Activated naive CD8-positive, alpha-beta T cell treated with anti-CD3 and anti-CD28 coated beads, Interleukin-2, amount 50 U/mL, for 24 hours (primary cell): Measurements from ENCODE around the gene PPP1R12A.

ENCODE experiments used
- ATAC-seq: fragments of 150-1000 bp; cut with Tn5 transposase; one replicate; pipeline ENCODE4 v1.10.0; 2021
- DNase-seq: peaks from one replicate; pipeline ENCODE4 v3.0.0; 2021
- H3K27ac Mint-ChIP-seq: one replicate; pipeline ENCODE4 v1.8.0; 2021; ENCODE audit warnings: mild to moderate bottlenecking, mixed read lengths
- H3K27me3 Mint-ChIP-seq: one replicate; pipeline ENCODE4 v1.8.0; 2021; ENCODE audit warnings: mixed read lengths
- H3K36me3 Mint-ChIP-seq: one replicate; pipeline ENCODE4 v1.8.0; 2021; ENCODE audit warnings: low read depth, mixed read lengths
- H3K4me1 Mint-ChIP-seq: one replicate; pipeline ENCODE4 v1.8.0; 2021; ENCODE audit warnings: mixed read lengths
- H3K4me3 Mint-ChIP-seq: one replicate; pipeline ENCODE4 v1.8.0; 2021; ENCODE audit warnings: mild to moderate bottlenecking, moderate library complexity, mixed read lengths
- H3K9me3 Mint-ChIP-seq: one replicate; pipeline ENCODE4 v1.8.0; 2021; ENCODE audit warnings: mixed read lengths

Gene PPP1R12A

GRCh38 chr12:79850610-79851299 lies 84.1 kb downstream of the PPP1R12A start:
- peaks cover 27% of the 10 kb centered on the region for H3K36me3 Mint-ChIP-seq

GRCh38 chr12:79848339-79848738 lies 86.6 kb downstream of the PPP1R12A start:
- Mint-ChIP-seq H3K27ac (peak overlapping the region; percentile 65), H3K4me3 (no peak overlapping the region), H3K27me3 (no peaks in the 10 kb centered on the region), H3K4me1 (peaks cover 25% of the 10 kb centered on the region), H3K36me3 (peaks cover 32% of the 10 kb centered on the region), H3K9me3 (peaks cover 17% of the 10 kb centered on the region)
- DNase-seq, result no peak
- ATAC-seq, result no peak

More at GRCh38 chr12:79850610-79851299, 84.1 kb downstream of the PPP1R12A start:
- DNase-seq (no peak), ATAC-seq (no peak)
- peak overlapping the region; percentile 32 for H3K27ac Mint-ChIP-seq
- H3K4me3 Mint-ChIP-seq, result no peak overlapping the region
- H3K9me3 Mint-ChIP-seq, result peaks cover 24% of the 10 kb centered on the region
- H3K27me3 Mint-ChIP-seq, result no peaks in the 10 kb centered on the region
- H3K4me1 Mint-ChIP-seq, result peaks cover 18% of the 10 kb centered on the region

GRCh38 chr12:79847417-79847816 lies 87.5 kb downstream of the PPP1R12A start:
- Mint-ChIP-seq H3K36me3 (peaks cover 30% of the 10 kb centered on the region), H3K27ac (no peak overlapping the region), H3K4me1 (peaks cover 31% of the 10 kb centered on the region), H3K4me3 (no peak overlapping the region), H3K9me3 (peaks cover 15% of the 10 kb centered on the region), H3K27me3 (no peaks in the 10 kb centered on the region)
- ATAC-seq, result no peak
- no peak for DNase-seq

- no peak overlapping the region for H3K4me3 Mint-ChIP-seq
- H3K9me3 Mint-ChIP-seq, result peaks cover 17% of the 10 kb centered on the region
- DNase-seq, result no peak
- H3K36me3 Mint-ChIP-seq, result peaks cover 45% of the 10 kb centered on the region
- H3K4me1 Mint-ChIP-seq, result peaks cover 30% of the 10 kb centered on the region
- no peak for ATAC-seq
- no peak overlapping the region for H3K27ac Mint-ChIP-seq
- H3K27me3 Mint-ChIP-seq, result no peaks in the 10 kb centered on the region
Measured at GRCh38 chr12:79844693-79845092, 90.2 kb downstream of the PPP1R12A start.

GRCh38 chr12:79843978-79844377 lies 90.9 kb downstream of the PPP1R12A start:
- Mint-ChIP-seq H3K9me3 (peaks cover 24% of the 10 kb centered on the region), H3K27ac (no peak overlapping the region), H3K4me1 (peaks cover 25% of the 10 kb centered on the region), H3K36me3 (peaks cover 52% of the 10 kb centered on the region), H3K27me3 (no peaks in the 10 kb centered on the region), H3K4me3 (no peak overlapping the region)
- no peak for DNase-seq
- ATAC-seq, result no peak

GRCh38 chr12:79842630-79843029 lies 92.3 kb downstream of the PPP1R12A start:
- no peaks in the 10 kb centered on the region for H3K27me3 Mint-ChIP-seq
- H3K9me3 Mint-ChIP-seq, result peaks cover 29% of the 10 kb centered on the region
- H3K4me1 Mint-ChIP-seq, result peaks cover 24% of the 10 kb centered on the region
- peaks cover 64% of the 10 kb centered on the region for H3K36me3 Mint-ChIP-seq
- H3K4me3 Mint-ChIP-seq, result no peak overlapping the region
- DNase-seq (no peak), ATAC-seq (no peak)
- H3K27ac Mint-ChIP-seq, result no peak overlapping the region

GRCh38 chr12:79841878-79842265 lies 93.0 kb downstream of the PPP1R12A start:
- H3K36me3 Mint-ChIP-seq, result peaks cover 67% of the 10 kb centered on the region
- H3K4me1 Mint-ChIP-seq, result peaks cover 24% of the 10 kb centered on the region
- H3K4me3 Mint-ChIP-seq, result no peak overlapping the region
- ATAC-seq (no peak), DNase-seq (no peak)
- H3K27ac Mint-ChIP-seq, result no peak overlapping the region
- no peaks in the 10 kb centered on the region for H3K27me3 Mint-ChIP-seq
- H3K9me3 Mint-ChIP-seq, result peaks cover 29% of the 10 kb centered on the region

GRCh38 chr12:79841248-79841877 lies 93.5 kb downstream of the PPP1R12A start:
- ATAC-seq, result no peak
- H3K36me3 Mint-ChIP-seq, result peaks cover 67% of the 10 kb centered on the region
- peaks cover 29% of the 10 kb centered on the region for H3K9me3 Mint-ChIP-seq
- H3K27me3 Mint-ChIP-seq, result no peaks in the 10 kb centered on the region
- peaks cover 24% of the 10 kb centered on the region for H3K4me1 Mint-ChIP-seq
- H3K4me3 Mint-ChIP-seq, result no peak overlapping the region
- no peak for DNase-seq
- H3K27ac Mint-ChIP-seq, result no peak overlapping the region

GRCh38 chr12:79838359-79838758 lies 96.5 kb downstream of the PPP1R12A start:
- H3K4me1 Mint-ChIP-seq, result peaks cover 27% of the 10 kb centered on the region
- DNase-seq, result no peak
- no peak for ATAC-seq
- no peaks in the 10 kb centered on the region for H3K27me3 Mint-ChIP-seq
- no peak overlapping the region for H3K27ac Mint-ChIP-seq
- peaks cover 29% of the 10 kb centered on the region for H3K9me3 Mint-ChIP-seq
- H3K4me3 Mint-ChIP-seq, result no peak overlapping the region
- peaks cover 61% of the 10 kb centered on the region for H3K36me3 Mint-ChIP-seq

- Mint-ChIP-seq H3K9me3 (peaks cover 29% of the 10 kb centered on the region), H3K27ac (no peak overlapping the region), H3K36me3 (peaks cover 62% of the 10 kb centered on the region), H3K27me3 (no peaks in the 10 kb centered on the region), H3K4me1 (peaks cover 30% of the 10 kb centered on the region), H3K4me3 (no peak overlapping the region)
- no peak for ATAC-seq
- no peak for DNase-seq
Measured at GRCh38 chr12:79837575-79837974, 97.3 kb downstream of the PPP1R12A start.

- Mint-ChIP-seq H3K27me3 (no peaks in the 10 kb centered on the region), H3K27ac (no peak overlapping the region), H3K36me3 (peaks cover 60% of the 10 kb centered on the region), H3K4me3 (no peak overlapping the region), H3K4me1 (peaks cover 44% of the 10 kb centered on the region), H3K9me3 (peaks cover 17% of the 10 kb centered on the region)
- DNase-seq (no peak), ATAC-seq (no peak)
Measured at GRCh38 chr12:79835377-79835843, 99.5 kb downstream of the PPP1R12A start.

- Mint-ChIP-seq H3K27ac (no peak overlapping the region), H3K4me3 (no peak overlapping the region), H3K36me3 (peaks cover 56% of the 10 kb centered on the region), H3K27me3 (no peaks in the 10 kb centered on the region), H3K9me3 (peaks cover 13% of the 10 kb centered on the region), H3K4me1 (peaks cover 44% of the 10 kb centered on the region)
- ATAC-seq (no peak), DNase-seq (no peak)
Measured at GRCh38 chr12:79834712-79835376, 100.1 kb downstream of the PPP1R12A start.

- no peak overlapping the region for H3K4me3 Mint-ChIP-seq
- H3K27ac Mint-ChIP-seq, result no peak overlapping the region
- no peak for DNase-seq
- H3K36me3 Mint-ChIP-seq, result peaks cover 51% of the 10 kb centered on the region
- no peaks in the 10 kb centered on the region for H3K27me3 Mint-ChIP-seq
- ATAC-seq, result no peak
- H3K9me3 Mint-ChIP-seq, result no peaks in the 10 kb centered on the region
- peaks cover 44% of the 10 kb centered on the region for H3K4me1 Mint-ChIP-seq
Measured at GRCh38 chr12:79830440-79830839, 104.5 kb downstream of the PPP1R12A start.

GRCh38 chr12:79828924-79829323 lies 106.0 kb downstream of the PPP1R12A start:
- Mint-ChIP-seq H3K27ac (no peak overlapping the region), H3K4me1 (peaks cover 36% of the 10 kb centered on the region), H3K4me3 (no peak overlapping the region), H3K36me3 (peaks cover 47% of the 10 kb centered on the region), H3K9me3 (no peaks in the 10 kb centered on the region), H3K27me3 (no peaks in the 10 kb centered on the region)
- DNase-seq (no peak), ATAC-seq (no peak)

- Mint-ChIP-seq H3K27ac (no peak overlapping the region), H3K4me3 (no peak overlapping the region), H3K4me1 (peaks cover 25% of the 10 kb centered on the region), H3K27me3 (no peaks in the 10 kb centered on the region), H3K36me3 (peaks cover 39% of the 10 kb centered on the region), H3K9me3 (no peaks in the 10 kb centered on the region)
- DNase-seq (no peak), ATAC-seq (no peak)
Measured at GRCh38 chr12:79827484-79827883, 107.4 kb downstream of the PPP1R12A start.
